ENCODE measurements around the gene TBC1D20.
A peak's percentile ranks its signal among the peaks of the same experiment; 100 is the strongest.

Gene TBC1D20

DNA sequence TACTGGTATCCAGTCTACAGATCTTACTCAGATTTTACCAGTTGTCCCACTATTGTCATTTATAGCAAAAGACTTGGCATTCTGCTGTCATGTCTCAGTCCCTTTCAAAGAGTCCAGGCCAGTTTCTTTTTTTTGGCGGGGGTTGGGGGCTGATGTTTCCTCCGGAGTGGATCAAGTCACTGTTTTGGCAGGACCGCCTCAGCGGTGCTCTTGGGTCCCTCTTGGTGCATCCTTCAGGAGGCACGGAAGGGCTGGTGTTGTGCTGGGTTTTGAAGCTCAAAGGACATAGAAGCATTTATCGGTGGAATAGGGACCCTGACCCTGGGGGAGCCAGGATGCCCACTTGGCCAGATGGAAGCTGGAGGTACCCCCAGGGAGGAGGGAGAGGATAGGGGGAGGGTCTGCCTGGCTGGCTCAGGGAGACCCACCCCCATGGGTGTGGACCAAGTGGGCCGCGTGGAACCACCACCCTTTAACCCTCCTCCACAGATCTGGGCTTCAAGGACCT lies 43.4 kb downstream of the TBC1D20 start:
- no peak for DNase-seq

DNA sequence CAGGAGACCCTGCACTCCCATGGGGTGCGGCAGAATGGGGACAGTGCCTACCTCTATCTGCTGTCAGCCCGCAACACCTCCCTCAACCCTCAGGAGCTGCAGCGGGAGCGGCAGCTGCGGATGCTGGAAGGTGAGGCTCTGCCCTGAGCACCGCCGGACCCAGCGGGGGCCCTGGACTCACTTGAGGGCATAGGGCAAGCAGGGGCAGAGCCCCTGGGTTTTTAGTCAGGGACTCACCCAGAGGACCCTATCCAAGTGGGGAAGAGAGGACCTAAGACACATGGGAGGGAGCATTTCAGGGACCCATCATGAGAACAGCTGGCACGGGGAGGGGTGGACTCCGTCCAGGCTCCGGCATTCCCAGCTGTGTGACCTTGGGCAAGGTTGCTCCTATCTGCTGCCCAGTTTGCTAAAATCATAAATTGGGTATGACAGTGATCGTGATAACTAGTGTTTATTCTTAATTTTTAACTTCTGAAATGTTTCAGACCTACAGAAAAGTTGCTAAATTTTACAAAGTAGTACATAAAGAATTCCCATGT lies 44.5 kb downstream of the TBC1D20 start:
- DNase-seq: no peak

DNA sequence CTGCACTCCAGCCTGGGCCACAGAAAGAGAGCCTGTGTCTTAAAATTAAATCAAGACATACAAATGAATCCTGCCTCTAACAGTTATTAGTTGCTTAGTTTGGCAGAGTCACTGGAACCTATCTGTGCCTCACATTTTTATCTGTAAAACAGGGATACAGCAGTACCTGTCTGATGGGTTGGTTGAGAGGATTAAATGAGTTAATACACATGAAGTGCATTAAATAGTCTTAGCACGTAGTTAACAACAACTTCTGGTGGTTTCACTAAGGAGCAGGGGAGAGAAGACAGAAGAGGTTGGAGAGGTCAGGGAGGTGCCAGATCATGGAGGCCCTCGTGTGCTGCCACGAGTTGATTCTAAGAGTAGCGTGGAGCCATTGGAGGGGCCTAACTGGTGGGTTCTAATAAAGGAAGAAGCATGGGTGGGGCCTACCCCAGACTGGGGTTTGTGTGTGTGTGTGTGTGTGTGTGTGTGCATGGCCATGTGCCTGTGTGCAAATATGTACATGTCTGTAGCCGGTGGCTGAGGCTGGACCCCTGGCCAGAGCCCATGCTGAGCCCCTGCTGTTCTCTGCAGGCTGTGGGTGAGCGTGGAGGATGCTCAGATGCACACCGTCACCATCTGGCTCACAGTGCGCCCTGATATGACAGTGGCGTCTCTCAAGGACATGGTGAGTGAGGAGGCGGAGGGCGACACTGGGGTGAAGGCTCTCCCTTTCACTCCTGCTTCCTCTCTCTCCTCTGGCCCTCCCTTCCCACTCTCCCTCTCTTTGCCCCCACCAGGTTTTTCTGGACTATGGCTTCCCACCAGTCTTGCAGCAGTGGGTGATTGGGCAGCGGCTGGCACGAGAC lies 45.2 kb downstream of the TBC1D20 start:
- no peak for DNase-seq

DNA sequence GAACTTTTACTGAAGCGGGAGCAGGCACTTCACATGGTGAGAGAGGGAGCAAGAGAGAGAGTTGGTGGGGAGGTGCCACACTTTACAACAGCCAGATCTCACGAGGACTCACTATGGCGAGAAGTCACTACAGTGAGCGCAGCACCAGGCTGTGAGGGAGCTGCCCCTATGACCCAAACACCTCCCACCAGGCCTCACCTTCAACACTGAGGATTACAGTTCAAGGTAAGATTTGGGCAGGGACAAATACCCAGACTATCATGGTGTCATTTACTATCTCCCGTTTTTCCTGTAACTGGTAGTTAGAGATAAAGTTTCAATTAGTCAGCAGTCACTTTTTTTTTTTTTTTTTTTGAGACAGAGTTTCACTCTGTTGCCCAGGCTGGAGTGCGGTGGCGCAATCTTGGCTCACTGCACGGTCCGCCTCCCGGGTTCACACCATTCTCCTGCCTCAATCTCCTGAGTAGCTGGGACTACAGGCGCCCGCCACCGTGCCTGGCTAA lies 46.5 kb downstream of the TBC1D20 start:
- no peak for DNase-seq

DNA sequence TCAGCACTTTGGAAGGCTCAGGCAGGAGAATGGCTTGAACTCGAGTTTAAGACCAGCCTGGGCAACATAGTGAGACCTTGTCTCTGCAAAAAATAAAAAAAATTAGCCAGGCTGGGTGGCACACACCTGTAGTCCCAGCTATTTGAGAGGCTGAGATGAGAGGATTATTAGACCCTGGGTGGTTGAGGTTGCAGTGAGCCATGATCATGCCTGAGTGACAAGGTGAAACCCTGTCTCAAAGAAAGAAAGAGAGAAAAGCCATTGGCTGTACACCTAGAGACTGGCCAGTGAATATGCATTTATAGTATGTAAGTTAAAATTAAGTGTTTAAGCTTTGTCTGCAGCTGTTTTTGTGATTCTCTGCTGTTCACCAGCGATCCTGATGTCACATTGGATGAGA lies 48.2 kb downstream of the TBC1D20 start:
- DNase-seq: no peak

DNA sequence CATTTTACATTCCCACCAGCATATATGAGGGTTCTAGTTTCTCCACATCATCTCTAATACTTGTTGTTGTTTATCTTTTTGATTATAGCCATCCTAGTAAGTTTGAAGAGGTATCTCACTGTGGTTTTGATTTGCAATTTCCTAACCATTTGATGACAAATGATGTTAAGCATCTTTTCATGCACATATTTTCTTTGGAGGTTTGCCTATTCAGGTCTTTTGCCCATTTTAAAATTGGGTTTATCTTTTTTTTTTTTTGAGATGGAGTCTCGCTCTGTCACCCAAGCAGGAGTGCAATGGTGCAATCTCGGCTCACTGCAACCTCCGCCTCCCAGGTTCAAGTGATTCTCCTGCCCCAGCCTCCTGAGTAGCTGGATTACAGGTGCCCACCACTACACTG lies 50.3 kb downstream of the TBC1D20 start:
- DNase-seq: no peak

DNA sequence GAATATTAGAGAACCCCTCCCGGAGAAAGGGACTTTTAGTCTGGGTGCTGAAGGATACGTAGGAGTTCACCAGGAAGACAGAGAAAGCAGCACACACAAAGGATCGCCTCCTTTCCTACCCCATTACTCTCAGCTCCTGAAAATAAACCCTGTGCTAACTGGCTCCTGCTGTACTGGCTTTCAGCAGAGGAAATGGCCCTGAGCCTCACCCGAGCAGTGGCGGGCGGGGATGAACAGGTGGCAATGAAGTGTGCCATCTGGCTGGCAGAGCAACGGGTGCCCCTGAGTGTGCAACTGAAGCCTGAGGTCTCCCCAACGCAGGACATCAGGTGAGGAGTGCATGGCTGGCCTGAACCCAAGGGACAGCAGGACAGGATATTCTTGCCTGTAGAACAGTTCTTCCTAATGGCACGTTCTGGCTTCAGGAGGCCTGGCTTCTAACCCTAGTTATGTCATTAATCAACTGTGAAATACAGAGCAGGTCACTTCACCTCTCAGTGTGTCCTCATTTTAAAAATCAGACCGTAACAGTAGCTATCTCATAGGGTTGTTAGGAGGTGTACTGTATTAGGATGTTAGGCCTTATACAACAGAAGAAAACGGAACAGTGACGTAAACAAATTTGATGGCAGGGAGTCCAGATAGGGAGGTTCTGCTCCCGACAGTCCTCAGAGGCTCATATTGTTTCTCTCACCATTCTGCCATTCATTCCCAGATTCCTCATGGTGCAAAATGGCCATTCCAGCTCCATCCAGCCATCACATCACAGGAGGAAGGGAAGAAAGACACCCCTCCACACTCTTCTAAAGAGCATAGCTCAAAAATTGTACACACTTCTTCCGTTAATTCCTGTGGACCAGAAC lies 52.4 kb downstream of the TBC1D20 start:
- no peak for DNase-seq

DNA sequence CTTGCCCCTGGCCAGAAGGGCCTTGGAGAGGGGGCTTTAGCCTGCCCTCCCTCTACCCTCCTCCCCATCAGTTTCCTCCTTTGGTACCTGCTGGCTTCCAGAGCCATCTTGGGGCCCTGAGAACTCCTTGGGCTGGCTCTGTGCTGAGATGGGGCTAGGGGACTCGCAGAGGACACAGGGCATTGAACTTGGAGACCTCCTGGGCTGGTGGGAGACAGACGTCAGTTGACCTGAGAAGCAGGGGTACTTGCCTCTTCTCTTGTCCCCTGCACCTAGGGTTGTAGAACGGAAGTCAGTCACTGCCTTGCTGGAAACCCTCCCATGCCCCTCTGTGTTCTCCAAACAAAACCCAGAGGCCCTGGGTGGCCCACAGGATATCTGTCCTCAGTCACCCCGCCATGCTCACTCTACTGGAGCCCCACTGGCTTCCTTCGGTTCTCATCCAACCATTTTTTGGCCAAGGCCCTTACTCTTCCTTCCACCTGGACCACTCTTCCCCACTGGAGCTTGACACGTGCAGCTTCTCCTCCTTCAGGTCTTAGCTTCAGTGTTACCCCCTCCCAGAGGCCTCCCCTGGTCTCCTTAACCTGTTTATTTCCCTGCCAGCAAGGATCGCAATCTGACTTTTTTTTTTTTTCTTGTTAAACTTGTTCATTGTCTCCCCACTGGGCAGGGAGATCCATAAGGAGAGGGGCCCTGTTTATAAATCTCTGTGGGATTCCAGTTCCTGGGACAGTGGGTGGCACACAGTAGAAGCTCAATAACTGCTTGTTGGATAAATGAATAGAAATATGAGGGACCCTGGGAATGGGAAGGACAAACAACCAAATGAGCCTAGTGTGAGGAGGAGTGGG lies 53.3 kb downstream of the TBC1D20 start:
- DNase-seq: no peak

DNA sequence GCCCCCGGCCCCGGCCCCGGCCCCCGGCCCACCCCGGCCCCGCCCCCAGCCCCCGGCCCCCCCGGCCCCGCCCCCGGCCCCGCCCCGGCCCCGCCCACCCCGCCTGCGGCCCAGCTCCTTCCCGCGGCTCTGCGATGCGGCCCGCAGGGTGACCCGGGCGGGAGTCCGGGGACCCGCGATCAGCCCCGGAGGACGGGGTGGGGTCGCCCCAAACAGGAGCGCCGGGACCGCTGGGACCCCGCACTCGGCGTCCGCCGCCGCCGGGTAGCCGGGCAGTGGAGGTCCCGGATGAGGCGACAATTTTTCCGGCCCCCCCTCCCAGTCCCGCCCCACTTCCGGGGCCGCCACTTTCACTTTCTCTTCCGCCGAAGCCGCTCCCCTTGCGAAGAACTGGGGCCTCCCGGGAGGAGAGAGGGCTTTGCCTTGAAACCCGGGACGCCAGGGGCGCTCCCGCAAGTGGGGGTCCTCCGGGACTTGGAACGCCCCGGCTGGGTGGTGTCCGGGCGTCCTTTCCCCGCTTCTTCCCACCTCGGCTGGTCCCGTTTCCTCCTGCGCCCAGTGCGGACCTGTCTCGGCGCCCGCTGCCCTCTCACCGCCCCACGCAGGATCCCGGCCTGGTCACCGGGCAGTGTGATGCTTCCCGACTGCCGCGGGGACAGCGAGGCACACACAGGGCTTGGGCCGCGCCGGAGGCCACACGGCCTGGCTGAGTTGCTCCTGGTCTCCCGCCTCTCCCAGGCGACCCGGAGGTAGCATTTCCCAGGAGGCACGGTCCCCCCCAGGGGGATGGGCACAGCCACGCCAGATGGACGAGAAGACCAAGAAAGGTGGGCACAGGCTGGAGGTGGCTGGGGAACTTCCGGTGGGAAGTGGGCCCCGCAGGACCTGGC lies 54.1 kb downstream of the TBC1D20 start, which contains the start of gene RBCK1:
TSS of gene RBCK1 (plus strand) at position 347 of the 890 bp plus-strand sequence. CDS start at position 806, 459 bp downstream.
- DNase-seq: peak; percentile 52 to 76

DNA sequence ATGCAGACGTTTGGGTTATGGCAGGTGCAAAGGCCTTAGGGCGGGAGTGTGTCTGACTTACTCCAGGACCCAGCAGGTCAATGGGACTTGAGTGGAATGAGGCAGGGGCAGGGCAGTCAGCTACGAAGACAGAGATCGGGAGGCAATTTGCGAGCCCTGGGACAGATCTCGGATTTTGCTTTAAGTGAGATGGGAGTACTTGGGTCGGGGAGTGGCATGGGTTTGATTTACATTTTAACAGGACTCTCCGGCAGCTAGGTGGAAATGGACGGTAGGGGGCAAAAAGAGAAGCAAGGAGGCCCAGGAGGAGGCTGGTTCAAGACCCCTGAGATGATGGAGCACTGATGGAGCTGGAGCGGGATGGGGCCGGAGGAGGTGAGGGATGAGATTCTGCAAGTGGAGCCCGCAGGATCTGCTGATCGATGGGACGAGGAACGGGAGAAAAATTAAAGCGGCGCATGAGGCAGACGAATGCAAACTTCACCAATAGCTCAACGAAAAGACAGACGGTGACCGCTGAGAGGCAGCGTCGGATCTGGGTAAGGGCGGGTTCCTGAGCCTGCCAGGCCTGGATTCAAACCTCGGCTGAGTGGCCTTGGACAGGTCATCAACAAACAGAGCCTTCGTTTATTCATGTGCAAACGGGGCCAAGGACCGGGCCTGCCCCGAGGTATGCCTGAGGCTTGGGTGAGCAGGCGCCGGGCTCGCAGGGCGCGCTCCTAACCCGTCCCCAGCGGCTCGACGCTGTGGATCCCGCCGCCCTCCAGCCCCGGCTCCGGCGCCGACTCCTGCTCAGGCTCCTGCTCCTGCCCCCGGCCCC lies 55.0 kb downstream of the TBC1D20 start:
- peak; percentile 21 to 77 for DNase-seq

DNA sequence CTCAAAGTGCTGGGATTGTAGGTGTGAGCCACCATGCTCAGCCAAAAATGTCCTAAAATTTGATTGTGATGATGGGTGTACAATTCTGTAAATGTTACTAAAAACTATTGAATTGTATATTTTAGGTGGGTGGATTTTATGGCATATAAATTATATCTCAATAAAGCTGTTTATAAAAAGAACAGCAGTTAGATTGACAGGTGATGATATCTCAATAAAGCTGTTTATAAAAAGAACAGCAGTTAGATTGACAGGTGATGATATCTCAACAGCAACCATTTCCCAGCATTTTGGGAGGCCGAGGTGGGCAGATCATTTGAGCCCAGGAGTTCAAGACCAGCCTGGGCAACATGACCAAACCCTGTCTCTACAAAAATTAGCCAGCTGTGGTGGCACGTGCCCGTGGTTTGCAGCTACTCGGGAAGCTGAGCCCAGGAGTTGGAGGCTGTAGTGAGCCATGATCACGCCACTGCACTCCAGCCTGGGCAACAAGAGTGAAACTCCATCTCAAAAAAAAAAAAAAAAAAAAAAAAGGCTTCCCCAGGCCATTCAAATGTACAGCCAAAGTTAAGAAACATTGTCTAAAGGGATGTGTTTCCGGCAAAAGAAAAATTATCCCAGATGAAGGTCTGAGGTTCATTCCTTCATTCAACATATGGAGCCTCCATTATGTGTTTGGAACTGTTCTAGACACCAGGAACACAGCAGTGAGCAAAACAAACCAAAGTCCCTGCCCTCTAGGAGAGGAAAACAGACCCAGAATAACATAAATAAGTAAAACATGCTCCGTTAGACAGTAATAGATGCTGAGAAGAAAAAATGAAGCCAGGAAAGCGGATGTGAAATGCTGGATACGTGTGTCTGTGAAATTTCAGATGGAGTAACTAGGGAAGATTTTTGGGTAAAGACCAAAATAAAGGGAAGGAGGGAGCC lies 55.9 kb downstream of the TBC1D20 start:
- no peak for DNase-seq

DNA sequence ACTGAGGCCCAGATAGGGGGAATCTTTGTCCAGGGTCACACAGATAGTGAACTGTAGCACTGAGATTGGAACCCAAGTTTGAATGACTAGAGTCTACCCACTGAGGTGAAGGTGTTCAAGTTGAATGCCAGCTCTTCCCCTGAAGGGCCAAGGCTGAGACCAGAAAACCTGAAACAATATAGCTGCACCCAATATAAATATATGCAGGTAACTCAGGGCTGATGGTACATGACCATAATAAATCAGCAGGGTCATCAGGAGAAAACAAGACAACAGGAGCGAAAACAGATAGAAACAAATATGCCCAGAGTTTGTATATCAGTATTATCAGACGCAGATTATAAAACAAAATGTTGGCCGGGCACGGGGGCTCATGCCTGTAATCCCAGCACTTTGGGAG lies 58.2 kb downstream of the TBC1D20 start:
- no peak for DNase-seq

DNA sequence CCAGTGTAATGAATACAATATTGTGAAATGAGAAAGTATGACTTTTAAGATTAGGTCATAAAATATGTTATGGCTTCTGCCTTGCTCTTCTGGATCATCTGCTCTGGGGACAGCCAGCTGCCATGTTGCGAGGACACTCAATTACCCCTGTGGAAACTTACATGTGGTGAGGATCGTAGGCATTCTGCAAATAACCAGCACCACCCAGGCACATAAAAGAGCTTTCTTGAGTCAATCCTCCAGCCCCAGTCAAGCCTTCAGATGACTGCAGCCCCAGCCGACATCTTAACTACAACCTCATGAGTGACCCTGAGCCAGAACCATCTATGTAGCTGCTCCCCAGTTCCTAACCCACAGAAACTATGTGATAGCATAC lies 58.8 kb downstream of the TBC1D20 start:
- no peak for DNase-seq

DNA sequence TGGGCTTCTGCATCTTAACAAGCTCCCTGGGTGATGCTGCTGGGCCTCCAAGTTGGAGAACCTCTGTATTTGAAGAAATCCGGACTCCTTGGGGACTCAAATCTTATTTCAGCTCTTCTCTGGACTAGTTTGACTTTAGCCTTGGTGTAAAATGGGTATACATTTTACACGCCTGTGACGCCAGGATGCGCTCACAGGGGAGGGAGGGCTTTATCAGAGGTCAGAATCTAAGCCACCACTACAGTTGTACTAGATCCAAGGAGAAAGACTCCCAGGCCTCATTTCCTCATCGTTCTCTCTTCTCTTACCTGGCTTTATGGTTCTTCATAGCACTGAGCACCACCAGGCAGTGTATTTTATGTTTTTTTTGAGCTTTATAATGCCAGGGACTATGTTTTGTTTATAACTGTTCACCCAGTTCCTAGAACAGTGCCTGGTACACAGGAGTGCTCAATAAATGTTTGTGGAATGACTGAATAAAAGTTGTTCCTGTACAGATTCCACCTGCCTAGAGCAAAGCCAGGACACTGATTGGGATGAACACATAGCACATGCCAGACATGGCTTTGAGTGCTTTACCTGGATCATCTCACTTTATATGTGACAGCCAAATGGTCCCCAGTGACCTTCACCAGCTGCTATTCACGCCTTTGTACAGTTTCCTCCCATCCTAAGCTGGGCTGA lies 59.3 kb downstream of the TBC1D20 start:
- no peak for DNase-seq

DNA sequence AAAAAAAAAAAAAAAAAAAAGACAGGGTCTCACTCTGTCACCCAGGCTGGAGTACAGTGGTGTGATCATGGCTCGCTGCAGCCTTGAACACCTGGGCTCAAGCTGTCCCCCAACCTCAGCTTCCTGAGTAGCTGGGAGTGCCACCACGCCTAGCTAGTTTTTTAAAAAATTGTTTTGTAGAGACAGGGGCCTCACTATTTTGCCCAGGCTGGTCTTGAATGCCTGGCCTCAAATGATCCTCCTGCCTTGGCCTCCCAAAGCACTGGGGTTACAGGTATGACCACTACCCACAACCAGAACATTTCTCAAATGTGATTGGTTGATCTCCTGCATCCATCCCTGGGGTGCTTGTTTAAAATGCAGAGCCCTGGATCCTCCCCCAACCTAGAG lies 59.8 kb downstream of the TBC1D20 start:
- DNase-seq: no peak

DNA sequence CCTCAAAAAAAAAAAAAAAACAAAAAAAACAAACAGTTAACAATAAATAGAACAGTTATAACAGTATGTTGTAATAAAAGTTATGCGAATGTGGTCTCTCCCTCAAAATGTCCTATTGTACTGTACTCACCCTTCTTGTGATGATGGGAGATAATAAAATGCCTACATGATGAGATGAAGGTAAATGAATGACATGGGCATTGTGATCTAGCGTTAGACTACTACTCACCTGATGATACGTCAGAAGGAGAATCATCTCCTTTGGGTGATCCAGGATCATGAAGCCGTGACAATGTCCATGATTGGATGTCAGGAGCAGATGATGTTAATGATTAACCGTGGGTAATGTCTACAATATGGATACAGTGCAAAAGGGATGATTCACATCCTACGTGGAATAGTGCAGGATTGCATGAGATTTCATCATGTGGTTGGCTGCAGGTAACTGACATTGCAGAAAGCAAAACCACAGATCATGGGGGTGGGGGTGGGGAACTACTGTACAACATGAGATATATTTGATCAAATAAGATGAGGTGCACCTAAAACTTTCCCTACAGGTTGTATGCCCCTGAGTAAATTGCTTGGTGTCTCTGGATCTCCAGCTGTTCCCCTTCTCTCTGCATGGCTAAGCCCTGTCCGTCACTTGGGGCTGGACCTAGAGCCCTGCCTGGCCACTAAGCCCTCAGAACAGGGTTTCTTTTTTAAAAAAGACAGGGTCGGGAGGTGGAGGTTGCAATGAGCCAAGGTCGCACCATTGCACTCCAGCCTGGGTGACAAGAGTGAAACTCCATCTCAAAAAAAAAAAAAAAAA lies 60.4 kb downstream of the TBC1D20 start:
- DNase-seq: no peak

DNA sequence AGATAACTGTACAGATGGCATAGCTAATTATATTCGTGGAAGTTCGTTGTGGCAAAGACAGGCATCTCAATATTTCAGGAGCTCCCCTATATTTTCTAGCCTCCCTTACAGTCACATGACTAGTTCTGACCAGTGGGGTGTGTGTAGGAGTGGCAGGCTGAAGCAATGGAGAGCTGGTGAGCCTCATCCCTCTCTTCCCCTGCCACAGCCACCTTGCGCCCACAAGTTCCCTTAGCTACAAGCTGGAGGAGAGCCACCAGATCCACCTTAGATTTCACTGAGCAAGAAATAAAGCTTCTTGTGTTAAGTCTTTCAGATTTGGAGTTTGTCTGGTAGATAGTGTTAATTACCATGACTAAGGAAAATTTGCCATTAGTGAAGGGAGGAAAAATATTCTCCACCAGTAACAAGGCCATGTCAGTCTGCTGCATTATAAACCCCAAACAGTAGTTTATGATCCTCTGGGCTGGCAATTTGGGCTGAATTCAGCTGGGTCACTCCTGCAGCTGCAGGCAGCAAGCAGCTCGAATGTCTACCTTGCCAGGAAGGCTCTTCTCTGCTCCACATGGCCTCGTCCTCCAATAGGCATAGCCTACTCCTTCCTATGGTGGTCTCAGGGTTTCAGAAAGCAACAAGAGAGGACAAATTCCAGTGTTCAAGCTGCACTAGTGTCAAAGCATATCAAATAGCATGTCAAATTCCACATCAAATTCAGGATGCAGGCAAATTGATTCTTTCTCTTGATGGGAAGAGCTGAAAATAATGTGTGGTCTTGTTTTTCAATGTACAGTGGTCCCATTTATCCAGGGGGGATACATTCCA lies 61.7 kb downstream of the TBC1D20 start:
- DNase-seq: no peak

Data from NCI-H446 (cell line).